Measurements from ENCODE around the gene ACAP2.
"Not testable (repeated sequence)": the region's sequence is repeated elsewhere in the genome, so short reads cannot be mapped to it uniquely, and the experiment has no call there.

Gene ACAP2

DNA sequence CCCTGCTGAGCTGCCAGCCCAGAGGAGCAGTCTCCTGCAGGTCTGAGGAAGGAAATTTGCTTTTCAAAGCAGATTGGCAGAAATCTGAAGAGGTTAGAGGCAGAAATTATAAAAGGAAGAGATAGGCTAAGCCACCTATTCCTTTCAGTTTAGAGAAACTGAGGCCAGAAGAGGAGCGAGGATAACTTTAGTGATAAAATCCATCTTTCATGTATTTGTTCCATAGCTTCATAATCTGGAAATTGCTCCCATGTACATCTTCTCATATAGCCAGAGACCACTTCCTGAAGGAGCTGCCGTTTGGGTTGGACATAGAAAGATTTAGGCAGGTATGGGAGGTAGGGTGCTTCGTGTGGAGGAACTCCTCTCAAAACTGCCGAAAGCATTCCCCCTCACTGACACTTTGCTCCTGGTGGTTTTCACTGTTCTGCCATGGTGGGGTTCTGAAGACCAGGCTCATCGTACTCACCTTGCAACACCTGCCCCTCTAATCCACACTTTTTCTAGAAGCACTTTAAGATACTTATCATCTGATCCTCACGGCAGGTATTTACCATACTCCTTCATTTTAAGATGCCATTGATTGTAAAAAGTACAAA lies 670 bp upstream of the ACAP2 start:
- no peak for DNase-seq

DNA sequence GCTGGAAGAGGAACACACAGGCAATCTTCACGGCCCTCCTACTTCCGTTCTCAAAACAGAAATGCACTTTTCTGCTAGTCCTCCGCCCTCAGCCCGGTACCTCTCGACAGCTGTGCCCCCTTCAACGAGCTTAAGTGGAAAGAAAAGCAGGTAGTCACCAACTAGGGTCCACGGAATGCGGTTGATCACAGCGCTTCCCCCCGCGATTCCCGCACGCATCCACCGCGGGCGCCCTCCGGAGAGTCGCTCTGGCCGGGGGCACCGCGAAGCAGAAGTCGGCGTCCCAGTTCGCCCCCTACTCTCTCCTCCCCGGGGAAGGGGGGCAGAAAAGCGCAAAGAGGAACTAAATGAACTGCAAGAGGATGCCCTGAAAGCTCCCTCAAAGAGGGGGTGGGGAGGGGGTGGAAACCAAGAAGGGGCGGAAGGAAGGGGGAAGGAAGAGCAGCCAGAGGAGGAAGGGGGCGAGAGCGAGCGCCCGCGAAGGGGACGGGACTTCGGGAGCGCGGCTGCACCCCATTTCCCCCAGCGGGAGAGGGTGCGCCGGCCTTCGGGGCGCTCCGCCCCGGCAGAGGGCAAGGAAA lies 738 bp downstream of the ACAP2 start:
- peak; percentile 80 for DNase-seq

DNA sequence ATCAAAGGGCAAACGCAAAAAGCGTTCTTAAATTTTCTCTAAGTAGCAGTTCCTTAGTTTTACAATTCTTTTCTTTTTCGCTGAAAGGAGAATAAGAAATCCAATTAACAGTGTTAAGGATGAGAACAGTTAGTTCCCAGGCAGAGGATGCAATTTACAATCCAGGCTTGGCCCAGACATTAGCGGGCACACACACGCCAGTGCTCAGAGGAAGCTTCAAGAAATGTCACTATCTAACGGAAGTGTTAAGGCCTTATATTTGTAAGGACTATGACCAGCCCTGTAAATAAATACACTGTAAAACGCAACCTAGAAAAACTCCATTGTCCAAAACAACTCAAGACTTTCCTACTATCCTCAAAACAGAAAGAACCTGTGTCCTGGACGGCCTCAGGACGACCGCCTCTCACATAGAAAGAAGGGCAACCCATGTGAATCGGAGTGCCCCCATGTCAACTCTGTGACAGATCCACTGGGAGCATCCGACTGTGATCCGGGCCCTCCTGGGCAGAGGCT lies 1.3 kb downstream of the ACAP2 start:
- DNase-seq, result peak; percentile 52

DNA sequence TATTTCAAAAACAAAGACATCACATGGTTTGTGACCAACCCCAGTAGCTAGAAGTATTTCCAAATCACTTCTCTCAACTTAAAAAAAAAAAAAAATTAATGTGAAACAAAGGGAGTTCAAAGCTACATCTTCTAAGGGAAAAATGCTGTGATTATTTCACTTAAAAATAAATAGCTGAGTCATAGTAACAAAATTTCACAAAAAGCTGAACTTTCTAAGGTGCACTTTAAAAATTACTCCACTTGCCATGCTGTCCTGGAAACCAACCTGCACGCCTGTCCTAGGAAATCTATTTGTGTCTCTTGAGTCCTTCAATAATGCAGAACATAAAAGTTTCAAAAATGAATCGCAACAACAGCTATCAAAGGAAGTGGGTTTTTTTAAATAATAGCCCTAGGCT lies 1.8 kb downstream of the ACAP2 start:
- DNase-seq, result no peak

DNA sequence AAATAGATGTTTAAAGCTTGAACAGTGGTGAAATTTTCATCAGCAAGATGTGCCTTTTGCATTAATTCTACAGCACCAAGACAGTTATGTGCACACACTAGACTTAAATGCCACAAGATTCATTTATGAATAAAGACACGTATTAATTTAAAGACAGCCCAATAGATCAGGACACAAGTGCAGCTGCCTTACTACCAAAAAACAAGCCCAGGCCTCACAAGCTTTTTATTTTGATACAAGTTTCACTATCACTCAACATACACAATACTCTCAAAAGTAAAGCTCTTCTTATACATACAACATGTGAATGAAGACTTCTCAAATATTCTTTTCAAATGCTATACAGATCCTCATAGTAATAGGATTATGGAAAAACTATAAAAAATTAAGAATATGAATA lies 2.4 kb downstream of the ACAP2 start:
- no peak for DNase-seq

DNA sequence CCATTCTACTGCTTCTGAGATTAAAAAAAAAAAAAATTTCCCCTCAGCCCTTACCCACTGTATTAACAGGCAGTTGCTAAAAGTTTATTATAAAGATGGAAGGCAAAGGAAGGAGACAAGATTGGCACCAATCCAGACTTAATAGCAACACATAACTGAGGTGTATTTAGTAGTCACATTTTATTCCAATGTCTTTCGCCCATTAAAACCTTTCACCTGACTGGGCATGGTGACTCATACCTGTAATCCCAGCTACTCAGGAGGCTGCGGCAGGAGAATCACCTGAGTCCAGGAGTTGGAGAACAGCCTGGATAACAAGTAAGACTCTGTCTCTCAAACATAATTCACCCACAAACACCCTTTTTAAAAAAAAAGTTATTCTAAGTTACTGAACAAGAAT lies 4.4 kb downstream of the ACAP2 start:
- DNase-seq, result peak; percentile 65

DNA sequence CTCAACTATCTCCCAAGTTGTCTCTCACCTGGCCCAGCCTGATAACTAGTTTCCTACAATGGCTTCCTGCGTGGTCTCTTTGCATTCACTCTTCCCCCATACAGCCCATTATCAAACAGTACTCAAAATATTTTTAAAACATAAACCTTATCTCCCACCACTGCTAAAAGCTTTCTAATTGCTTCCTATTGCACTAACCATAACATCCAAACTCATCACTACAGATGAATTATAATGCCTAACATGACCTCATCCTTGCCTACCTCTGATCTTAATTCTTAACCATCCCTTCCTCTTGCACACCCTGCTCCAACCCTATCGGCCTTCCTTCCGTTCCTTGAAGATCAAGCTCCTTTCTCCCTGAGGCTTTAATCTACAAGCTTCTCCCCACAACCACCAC lies 17.0 kb downstream of the ACAP2 start:
- no peak for DNase-seq

DNA sequence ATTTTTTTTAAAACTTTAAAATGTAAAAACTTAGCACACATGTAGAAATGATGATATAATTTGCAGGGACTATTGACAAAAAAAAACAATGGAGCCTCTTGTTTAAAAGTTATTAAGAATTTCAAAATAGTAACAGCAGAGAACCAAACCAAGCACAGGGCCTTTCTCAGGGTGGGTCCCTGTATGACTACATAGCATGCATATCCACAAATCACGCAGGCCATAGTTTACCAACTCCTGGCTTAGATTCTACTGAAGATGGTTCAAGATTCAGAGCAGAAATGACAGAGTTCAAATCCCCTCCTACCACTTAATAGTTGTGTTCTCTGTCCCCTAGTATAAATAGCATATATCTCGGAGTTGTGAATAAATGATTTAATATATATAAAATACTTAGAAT lies 19.0 kb downstream of the ACAP2 start:
- DNase-seq, result no peak

DNA sequence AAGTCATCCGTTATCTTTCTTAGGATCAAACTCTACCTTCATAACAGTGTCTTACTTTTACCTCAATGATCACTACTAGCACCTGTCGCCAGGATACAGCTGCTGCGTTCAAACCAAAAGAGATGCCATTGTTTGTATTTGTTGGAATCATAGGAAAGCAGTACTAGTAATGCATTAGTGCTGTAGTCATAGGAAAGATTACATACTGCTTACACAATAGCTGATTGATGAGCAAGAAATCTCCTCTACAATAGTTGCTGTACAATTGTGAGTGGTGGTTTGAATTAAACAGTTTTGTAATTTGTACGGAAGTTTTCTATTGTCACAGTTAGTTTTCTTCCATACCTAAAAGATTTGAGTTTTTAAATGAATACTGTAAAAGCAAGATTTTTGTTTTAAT lies 21.4 kb downstream of the ACAP2 start:
- DNase-seq, result no peak

DNA sequence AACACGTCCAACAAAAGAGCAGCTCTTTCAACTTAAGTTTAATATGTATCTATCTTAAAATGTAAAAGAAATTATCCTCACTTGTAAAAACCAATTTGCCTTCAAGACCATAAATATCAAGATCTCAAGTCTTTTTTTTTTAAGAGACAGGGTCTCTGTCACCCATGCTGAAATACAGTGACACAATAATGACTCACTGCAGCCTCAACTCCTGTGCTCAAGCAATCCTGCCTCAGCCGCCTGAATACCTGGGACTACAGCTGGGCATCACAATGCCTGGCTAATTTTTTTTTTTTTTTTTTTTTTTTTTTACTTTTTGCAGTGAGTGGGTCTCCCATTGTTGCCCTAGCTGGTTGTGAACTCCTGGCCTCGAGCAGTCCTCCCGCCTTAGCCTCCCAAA lies 26.0 kb downstream of the ACAP2 start:
- DNase-seq, result no peak

DNA sequence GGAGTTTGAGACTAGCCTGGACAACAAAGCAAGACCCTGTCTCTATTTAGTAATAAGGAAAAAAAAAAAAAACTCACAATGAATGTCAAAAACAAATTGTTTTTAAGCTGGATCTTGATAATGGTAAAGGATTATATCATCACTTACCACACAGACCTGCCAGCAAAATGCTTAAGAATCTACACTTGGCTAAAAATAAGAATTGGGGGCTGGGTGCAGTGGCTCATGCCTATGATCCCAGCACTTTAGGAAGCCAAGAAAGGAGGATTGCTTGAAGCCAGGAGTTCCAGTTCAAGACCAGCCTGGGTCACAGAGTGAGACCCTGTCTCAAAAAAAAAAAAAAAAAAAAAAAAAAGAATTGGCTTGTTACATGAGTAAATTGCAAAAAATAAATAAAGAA lies 31.0 kb downstream of the ACAP2 start:
- DNase-seq, result no peak

DNA sequence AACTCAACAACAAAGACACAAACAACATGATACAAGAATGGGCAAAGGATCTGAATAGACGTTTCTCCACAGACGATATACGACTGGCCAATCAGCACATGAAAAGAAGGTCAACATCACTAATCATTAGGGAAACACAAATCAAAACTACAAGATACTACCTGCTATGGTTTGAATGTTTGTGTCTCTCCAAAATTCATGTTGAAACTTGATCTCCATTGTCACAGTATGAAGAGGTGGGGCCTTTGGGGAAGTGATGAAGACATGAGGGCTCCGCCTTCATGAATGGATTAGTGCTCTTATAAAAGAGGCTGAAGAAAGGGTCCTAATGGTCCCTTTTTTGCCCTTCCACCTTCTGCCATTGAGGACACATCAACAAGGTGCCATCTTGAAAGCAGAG lies 32.3 kb downstream of the ACAP2 start:
- DNase-seq, result peak; percentile 25

DNA sequence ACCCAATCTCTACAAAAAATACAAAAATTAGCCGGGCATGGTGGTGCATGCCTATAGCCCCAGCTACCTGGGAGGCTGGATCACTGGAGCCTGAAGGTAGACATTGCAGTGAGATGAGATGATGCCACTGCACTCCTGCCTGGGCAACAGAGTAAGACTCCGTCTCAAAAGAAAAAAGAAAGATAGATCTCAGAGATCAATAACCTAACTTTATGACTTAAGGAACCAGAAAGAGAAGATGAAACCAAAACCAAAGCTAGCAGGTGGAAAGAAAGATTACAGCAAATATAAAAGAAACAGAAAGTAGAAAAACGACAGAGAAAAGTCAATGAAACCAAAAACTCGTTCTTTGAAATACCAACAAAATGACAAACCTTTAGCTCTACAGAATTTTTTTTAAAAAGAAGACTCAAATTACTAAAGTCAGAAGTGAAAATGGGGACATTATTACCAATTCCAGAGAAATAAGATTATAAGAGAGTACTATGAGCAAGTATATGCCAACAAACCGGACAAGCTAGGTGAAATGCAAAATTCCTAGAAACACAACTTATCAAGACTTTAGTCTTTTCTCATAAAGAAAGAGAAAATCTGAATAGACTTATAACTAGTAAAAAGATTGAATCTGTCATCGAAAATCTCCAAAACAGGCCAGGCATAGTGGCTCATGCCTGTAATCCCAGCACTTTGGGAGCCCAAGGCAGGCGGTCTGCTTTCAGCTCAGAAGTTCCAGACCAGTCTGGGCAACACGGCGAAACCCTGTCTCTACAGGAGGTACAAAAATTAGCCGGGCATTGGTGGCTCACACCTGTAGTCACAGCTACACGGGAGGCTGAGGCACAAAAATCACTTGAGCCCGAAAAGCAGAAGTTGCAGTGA lies 35.0 kb downstream of the ACAP2 start:
- DNase-seq, result no peak

DNA sequence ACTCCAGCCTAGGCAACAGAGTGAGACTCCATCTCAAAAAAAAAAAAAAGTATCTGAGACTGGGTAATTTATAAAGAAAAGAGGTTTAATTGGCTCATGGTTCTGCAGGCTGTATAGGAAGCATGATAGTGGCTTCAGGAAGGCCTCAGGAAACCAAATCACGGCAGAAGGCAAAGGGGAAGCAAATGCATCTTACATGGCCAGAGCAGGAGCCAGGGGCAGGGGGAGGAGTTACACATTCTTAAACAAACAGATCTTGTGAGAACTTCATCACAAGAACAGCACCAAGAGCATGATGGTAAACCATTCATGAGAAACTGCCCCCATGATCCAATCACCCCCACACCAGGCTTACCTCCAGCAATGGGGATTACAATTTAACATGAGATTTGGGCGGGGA lies 37.2 kb downstream of the ACAP2 start:
- no peak for DNase-seq

DNA sequence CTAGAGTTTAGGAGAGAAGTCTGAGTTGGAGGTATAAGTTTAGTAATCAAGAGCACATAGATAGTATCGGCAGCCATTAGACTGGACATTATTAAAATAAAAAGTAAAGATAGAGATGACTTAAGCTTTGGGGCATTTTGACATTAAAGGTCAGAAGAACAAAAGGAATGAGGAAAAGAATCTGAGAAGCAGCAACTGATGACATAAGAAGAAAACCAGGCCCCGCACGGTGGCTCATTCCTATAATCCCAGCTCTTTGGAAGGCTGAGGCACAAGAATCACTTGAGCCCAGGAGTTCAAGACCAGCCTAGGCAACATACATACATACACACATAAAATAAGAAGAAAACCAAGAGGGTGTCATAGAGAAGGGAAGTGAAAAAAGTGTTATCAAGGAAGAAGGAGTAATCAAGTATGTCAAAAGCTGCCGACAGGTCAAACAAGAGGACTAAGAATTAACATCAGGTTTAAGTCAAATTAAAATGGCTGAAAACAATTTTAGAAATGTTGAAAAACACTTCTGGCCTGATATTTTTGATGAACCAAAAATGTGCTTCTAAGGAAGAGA lies 38.9 kb downstream of the ACAP2 start:
- DNase-seq, result no peak

DNA sequence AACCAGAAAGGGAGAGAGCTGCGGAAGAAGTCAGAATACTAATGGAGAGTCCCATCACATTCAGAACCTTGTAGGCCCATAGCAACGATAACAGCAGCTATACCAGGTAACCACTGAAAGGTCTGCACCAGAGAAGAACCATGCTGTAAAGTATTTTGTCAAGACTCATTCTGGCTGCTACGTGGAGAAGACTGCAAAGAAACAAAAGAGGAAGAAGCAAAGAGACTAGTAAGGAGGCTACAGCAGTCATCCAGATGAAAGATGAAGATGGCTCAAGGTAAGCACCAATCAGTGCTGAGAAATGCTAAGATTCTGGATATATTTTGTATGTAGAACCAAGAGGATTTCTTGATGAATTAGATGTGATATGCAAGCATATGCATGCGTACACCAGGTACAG lies 39.6 kb downstream of the ACAP2 start:
- no peak for DNase-seq

DNA sequence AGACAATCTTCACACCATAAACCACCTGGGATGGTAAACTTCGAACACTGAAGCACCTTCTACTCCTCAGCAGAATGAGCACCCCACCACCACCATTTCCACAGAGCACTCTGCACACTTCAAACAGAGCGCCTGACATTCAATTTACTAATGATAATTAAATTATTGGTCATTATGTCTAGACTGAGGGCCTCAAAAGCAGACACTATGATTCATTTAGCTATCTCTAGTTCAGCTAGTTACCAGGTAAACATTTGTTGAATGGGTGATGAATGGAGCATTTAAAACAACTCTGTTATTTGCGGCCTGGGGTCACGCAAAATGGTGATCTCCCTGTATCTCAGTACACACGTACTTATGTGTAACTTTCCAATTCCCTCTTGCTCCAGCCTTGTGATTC lies 40.9 kb downstream of the ACAP2 start:
- DNase-seq, result peak; percentile 97

DNA sequence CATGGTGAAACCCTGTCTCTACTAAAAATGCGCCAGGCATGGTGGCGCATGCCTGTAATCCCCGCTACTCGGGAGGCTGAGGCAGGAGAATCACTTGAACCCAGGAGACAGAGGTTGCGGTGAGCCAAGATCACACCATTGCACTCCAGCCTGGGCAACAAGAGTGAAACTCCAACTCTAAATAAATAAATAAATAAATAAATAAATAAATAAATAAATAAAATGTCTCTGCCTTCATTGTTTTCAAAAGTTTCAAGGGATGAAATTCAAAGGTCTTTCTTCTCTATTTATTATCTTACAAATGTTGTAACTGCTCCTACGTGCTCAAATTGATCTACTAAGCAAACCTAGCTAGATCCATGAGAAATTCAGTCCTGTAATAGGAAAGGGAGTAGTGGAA lies 44.4 kb downstream of the ACAP2 start:
- DNase-seq, result not testable (repeated sequence)

DNA sequence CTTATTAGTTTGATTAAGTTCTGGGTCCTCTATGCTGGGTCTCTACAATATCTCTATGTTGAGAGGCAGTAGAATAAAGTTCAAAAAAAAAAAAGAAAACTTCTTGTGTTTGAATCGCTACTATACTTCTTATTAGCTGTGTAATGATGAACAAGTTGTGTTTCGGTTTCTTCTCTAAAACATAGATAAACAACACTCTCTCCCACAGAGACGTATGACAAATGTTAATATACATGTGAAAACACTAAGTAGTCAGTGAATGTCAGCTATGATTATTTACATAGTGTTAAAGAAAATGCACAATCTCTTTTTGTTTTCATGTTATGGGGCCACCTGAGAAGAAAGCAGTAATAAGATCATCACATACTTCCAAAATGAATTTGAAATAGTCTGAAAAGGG lies 45.3 kb downstream of the ACAP2 start:
- no peak for DNase-seq

DNA sequence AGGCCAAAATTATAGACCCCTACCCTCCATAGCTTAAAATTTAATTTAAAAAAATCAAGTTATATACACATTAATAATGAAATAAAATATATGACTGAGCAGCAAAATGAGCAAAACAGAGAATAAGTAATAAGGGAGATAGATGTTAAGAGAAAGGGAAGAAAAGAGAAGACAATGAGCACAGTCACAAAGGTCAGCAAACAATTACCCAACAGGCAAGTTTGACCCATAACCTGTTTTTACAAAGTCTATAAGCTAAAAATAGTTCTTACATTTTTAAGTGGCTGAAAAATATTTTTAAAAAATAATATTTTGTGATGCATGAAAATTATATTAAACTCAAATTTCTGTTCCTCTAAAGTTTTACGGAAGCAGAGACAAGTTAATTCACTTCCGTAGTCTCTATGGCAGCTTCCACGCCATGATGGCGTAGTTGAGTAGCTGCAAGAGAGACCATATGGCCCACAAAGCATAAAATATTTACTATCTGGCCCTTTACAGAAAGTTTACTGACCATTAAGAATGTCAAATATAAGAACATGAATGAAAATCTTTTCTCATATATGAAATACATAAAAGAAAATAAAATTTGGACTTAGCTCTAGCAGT lies 47.5 kb downstream of the ACAP2 start:
- DNase-seq, result no peak

DNA sequence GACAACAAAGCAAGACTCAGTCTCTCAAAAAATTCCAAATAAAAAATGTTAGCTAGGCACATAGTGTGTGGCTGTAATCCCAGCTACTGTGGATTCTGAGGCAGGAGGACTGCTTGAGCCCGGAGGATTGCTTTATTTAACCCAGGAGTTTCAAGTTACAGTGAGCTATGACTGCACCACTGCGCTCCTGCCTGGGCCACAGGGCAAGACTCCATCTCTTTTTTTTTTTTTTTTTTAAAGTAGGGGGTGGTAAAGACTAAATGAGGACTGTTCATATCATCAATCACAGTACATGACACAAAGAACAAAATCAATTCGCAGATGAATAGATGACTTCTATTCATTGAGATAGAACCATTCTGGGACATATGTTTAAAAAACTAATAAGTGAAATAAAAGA lies 48.1 kb downstream of the ACAP2 start:
- DNase-seq, result peak; percentile 29

DNA sequence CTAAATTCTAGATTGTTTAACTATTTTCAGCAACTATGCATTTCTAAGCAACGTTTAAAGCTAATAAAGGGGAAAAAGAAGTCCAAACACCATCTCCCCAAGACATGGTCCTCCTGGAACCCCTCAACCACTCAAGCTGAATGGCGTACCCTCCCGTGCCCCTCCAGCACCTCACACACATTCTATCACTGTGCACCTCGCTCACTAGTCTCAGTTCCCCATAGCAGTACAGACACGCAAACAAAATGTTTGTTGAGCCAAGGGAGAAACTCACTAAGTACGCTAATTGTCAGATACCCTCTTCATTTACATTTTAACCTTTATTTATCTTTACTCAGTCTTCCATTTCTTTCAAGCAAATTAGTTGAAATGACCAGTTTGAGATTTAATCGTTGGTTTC lies 48.8 kb downstream of the ACAP2 start:
- DNase-seq, result no peak

DNA sequence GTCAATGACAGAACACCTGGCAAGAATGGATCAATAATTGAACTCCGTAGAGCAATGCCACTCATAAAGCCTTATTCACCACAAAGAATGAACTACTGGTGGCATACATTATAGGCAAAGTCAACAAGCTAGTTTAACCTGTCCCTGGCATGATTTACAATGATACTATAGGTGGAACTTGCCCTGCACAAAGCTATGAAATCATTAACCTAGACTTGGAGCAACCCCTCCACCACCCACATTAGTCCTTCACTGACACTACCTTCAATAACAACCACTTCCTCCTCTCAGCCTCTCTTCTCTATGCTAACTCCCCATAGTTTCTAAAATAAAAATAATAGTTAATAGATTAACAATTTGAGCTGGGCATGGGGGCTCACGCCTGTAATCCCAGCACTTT lies 54.4 kb downstream of the ACAP2 start:
- DNase-seq, result no peak
